Activated naive CD8-positive, alpha-beta T cell treated with anti-CD3 and anti-CD28 coated beads, Interleukin-2, amount 50 U/mL, for 24 hours (primary cell): Measurements from ENCODE around the gene RCC2.

ENCODE experiments used
- ATAC-seq: fragments of 150-1000 bp; cut with Tn5 transposase; one replicate; pipeline ENCODE4 v1.10.0; 2021
- DNase-seq: peaks from one replicate; pipeline ENCODE4 v3.0.0; 2021
- H3K27ac Mint-ChIP-seq: one replicate; pipeline ENCODE4 v1.8.0; 2021; ENCODE audit warnings: mild to moderate bottlenecking, mixed read lengths
- H3K27me3 Mint-ChIP-seq: one replicate; pipeline ENCODE4 v1.8.0; 2021; ENCODE audit warnings: mixed read lengths
- H3K36me3 Mint-ChIP-seq: one replicate; pipeline ENCODE4 v1.8.0; 2021; ENCODE audit warnings: low read depth, mixed read lengths
- H3K4me1 Mint-ChIP-seq: one replicate; pipeline ENCODE4 v1.8.0; 2021; ENCODE audit warnings: mixed read lengths
- H3K4me3 Mint-ChIP-seq: one replicate; pipeline ENCODE4 v1.8.0; 2021; ENCODE audit warnings: mild to moderate bottlenecking, moderate library complexity, mixed read lengths
- H3K9me3 Mint-ChIP-seq: one replicate; pipeline ENCODE4 v1.8.0; 2021; ENCODE audit warnings: mixed read lengths

RCC2 gene

GRCh38 chr1:17393230-17393629 is 46.2 kb downstream of the RCC2 start:
- Mint-ChIP-seq H3K36me3 (no peaks in the 10 kb centered on the region), H3K4me1 (no peaks in the 10 kb centered on the region), H3K9me3 (no peaks in the 10 kb centered on the region), H3K4me3 (no peak overlapping the region), H3K27ac (no peak overlapping the region), H3K27me3 (no peaks in the 10 kb centered on the region)
- DNase-seq = no peak
- no peak for ATAC-seq

DNA sequence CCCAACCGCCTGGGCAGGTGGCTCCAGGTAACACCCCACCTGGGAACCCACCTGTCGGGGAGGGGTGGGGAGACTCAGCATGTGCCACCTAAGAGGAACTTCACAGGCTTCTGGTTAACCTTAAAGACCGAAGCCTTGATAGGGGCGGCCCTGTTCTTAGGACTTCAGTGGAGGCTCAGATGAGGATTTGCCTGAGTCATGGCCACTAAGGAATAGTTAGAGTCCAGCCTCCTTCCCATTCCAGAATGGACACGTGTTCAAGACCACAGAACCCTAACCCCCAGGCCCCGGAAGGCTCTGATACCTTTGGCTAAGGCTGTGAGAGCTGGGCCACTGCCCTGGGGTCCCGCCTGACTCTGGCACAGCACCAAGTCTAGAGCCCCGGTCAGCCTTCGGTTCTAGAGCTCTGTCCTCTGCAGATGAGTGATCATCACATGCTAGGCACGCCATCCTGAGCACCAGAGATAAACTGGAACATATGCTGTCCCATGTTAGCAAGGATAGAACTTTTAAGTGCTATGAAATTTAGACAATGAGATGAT is 47.2 kb downstream of the RCC2 start:
- Mint-ChIP-seq H3K27ac (no peak overlapping the region), H3K36me3 (no peaks in the 10 kb centered on the region)
- no peak for ATAC-seq

GRCh38 chr1:17381161-17381560 is 58.3 kb downstream of the RCC2 start:
- peaks cover 10% of the 10 kb centered on the region for H3K27me3 Mint-ChIP-seq

More for the DNA sequence above, 47.2 kb downstream of the RCC2 start:
- Mint-ChIP-seq H3K9me3 (no peaks in the 10 kb centered on the region), H3K27me3 (no peaks in the 10 kb centered on the region), H3K4me1 (no peaks in the 10 kb centered on the region), H3K4me3 (no peak overlapping the region)
- no peak for DNase-seq

GRCh38 chr1:17377325-17377953 is 62.0 kb downstream of the RCC2 start:
- no peak for DNase-seq
- Mint-ChIP-seq H3K36me3 (no peaks in the 10 kb centered on the region), H3K27me3 (peaks cover 10% of the 10 kb centered on the region)

More at GRCh38 chr1:17381161-17381560, 58.3 kb downstream of the RCC2 start:
- Mint-ChIP-seq H3K27ac (no peak overlapping the region), H3K9me3 (no peaks in the 10 kb centered on the region), H3K36me3 (no peaks in the 10 kb centered on the region), H3K4me3 (no peak overlapping the region), H3K4me1 (no peaks in the 10 kb centered on the region)
- DNase-seq = no peak
- ATAC-seq = no peak

GRCh38 chr1:17375651-17376050 is 63.8 kb downstream of the RCC2 start:
- Mint-ChIP-seq H3K27ac (no peak overlapping the region), H3K4me1 (no peaks in the 10 kb centered on the region), H3K27me3 (peaks cover 9% of the 10 kb centered on the region), H3K9me3 (no peaks in the 10 kb centered on the region), H3K36me3 (no peaks in the 10 kb centered on the region), H3K4me3 (no peak overlapping the region)
- ATAC-seq = no peak
- DNase-seq = no peak

More at GRCh38 chr1:17377325-17377953, 62.0 kb downstream of the RCC2 start:
- ATAC-seq = no peak
- no peak overlapping the region for H3K27ac Mint-ChIP-seq
- no peak overlapping the region for H3K4me3 Mint-ChIP-seq
- H3K9me3 Mint-ChIP-seq = no peaks in the 10 kb centered on the region
- no peaks in the 10 kb centered on the region for H3K4me1 Mint-ChIP-seq

- Mint-ChIP-seq H3K27me3 (peaks cover 2% of the 10 kb centered on the region), H3K4me1 (no peaks in the 10 kb centered on the region), H3K36me3 (no peaks in the 10 kb centered on the region), H3K4me3 (no peak overlapping the region), H3K9me3 (no peaks in the 10 kb centered on the region), H3K27ac (no peak overlapping the region)
- ATAC-seq (peak; percentile 26), DNase-seq (no peak)
Measured at GRCh38 chr1:17372955-17373354, 66.5 kb downstream of the RCC2 start.

GRCh38 chr1:17371896-17372295 is 67.6 kb downstream of the RCC2 start, which contains the start of gene PADI6:
TSS of gene PADI6 (plus strand) at chr1:17372196. CDS start at chr1:17372246, 50 bp downstream.
- Mint-ChIP-seq H3K4me3 (no peak within 1 kb of the TSS), H3K4me1 (no peaks in the 10 kb centered on the region), H3K36me3 (no peaks in the 10 kb centered on the region), H3K9me3 (no peaks in the 10 kb centered on the region), H3K27ac (no peak within 1 kb of the TSS), H3K27me3 (no peaks in the 10 kb centered on the region)
- DNase-seq (no peak), ATAC-seq (no peak)

DNA sequence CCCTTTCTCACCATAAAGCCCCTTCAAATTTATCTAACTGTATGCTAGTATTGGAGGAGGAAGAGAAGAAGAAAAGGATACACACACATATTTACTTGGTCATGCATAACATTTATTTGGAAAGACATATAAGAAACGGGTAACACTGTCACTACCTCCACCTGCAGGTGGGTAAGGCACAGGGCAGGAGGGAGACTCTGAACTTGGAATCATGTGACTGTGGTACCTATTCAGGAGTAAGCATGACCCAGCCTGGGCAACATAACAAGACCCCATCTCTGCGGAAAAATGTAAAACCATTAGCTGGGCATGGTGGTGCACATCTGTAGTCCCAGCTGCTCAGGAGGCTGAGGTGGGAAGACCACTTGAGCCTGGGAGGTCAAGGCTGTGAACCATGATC is 68.9 kb downstream of the RCC2 start:
- no peak for ATAC-seq
- H3K27ac Mint-ChIP-seq = no peak overlapping the region
- no peak overlapping the region for H3K4me3 Mint-ChIP-seq

DNA sequence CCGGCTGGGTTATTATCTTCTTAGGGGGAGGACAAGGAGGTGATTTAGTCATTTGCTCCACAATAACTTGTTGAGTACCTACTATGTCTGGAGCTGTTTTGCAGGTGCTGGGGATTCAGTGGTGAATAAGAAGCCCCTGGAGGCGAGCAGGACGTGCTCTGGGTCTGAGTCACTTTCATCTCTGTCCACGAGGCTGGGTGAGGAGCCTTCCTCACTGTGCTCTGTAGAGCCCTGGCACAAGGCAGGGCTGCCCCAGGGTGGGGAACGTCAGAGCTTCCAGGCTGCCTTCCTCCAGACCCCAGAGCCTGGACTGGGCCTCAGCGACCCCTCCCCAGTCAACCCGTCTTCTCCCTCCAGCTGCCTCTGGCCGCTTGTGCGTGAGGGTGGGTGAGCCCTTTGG is 70.0 kb downstream of the RCC2 start:
- Mint-ChIP-seq H3K9me3 (no peaks in the 10 kb centered on the region), H3K4me3 (no peak overlapping the region), H3K4me1 (no peaks in the 10 kb centered on the region), H3K27ac (no peak overlapping the region), H3K36me3 (no peaks in the 10 kb centered on the region), H3K27me3 (no peaks in the 10 kb centered on the region)
- ATAC-seq (no peak), DNase-seq (no peak)

More for the DNA sequence above, 68.9 kb downstream of the RCC2 start:
- no peak for DNase-seq
- Mint-ChIP-seq H3K4me1 (no peaks in the 10 kb centered on the region), H3K9me3 (no peaks in the 10 kb centered on the region), H3K36me3 (no peaks in the 10 kb centered on the region), H3K27me3 (no peaks in the 10 kb centered on the region)

DNA sequence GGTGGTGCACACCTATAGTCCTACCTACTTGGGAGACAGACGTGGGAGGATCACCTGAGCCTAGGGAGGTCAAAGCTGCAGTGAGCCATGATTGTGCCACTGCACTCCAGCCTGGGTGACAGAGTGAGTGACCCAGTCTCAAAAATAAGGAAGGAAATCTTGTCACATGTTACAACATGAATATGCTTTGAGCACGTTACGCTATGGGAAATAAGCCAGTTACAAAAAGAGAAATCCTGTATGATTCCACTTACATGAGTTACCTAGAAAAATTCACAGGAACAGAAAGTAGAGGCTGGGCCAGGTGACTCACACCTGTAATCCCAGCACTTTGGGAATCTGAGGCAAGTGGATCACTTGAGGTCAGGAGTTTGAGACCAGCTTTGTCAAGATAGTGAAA is 74.2 kb downstream of the RCC2 start:
- H3K9me3 Mint-ChIP-seq = no peaks in the 10 kb centered on the region
- H3K27me3 Mint-ChIP-seq = no peaks in the 10 kb centered on the region
- no peak overlapping the region for H3K4me3 Mint-ChIP-seq
- no peak for ATAC-seq
- no peaks in the 10 kb centered on the region for H3K36me3 Mint-ChIP-seq
- H3K27ac Mint-ChIP-seq = no peak overlapping the region
- DNase-seq = no peak
- no peaks in the 10 kb centered on the region for H3K4me1 Mint-ChIP-seq

GRCh38 chr1:17363771-17364170 is 75.7 kb downstream of the RCC2 start:
- DNase-seq (no peak), ATAC-seq (no peak)
- no peak overlapping the region for H3K27ac Mint-ChIP-seq
- no peaks in the 10 kb centered on the region for H3K9me3 Mint-ChIP-seq
- H3K4me1 Mint-ChIP-seq = no peaks in the 10 kb centered on the region
- no peaks in the 10 kb centered on the region for H3K27me3 Mint-ChIP-seq
- H3K4me3 Mint-ChIP-seq = no peak overlapping the region
- no peaks in the 10 kb centered on the region for H3K36me3 Mint-ChIP-seq

GRCh38 chr1:17363351-17363750 is 76.1 kb downstream of the RCC2 start:
- Mint-ChIP-seq H3K9me3 (no peaks in the 10 kb centered on the region), H3K4me1 (no peaks in the 10 kb centered on the region), H3K4me3 (no peak overlapping the region), H3K36me3 (no peaks in the 10 kb centered on the region), H3K27ac (no peak overlapping the region), H3K27me3 (no peaks in the 10 kb centered on the region)
- no peak for ATAC-seq
- DNase-seq = no peak

- Mint-ChIP-seq H3K4me1 (peaks cover 2% of the 10 kb centered on the region), H3K36me3 (no peaks in the 10 kb centered on the region), H3K27ac (no peak overlapping the region), H3K9me3 (no peaks in the 10 kb centered on the region), H3K27me3 (no peaks in the 10 kb centered on the region), H3K4me3 (no peak overlapping the region)
- DNase-seq (no peak), ATAC-seq (no peak)
Measured at GRCh38 chr1:17361687-17362086, 77.8 kb downstream of the RCC2 start.

DNA sequence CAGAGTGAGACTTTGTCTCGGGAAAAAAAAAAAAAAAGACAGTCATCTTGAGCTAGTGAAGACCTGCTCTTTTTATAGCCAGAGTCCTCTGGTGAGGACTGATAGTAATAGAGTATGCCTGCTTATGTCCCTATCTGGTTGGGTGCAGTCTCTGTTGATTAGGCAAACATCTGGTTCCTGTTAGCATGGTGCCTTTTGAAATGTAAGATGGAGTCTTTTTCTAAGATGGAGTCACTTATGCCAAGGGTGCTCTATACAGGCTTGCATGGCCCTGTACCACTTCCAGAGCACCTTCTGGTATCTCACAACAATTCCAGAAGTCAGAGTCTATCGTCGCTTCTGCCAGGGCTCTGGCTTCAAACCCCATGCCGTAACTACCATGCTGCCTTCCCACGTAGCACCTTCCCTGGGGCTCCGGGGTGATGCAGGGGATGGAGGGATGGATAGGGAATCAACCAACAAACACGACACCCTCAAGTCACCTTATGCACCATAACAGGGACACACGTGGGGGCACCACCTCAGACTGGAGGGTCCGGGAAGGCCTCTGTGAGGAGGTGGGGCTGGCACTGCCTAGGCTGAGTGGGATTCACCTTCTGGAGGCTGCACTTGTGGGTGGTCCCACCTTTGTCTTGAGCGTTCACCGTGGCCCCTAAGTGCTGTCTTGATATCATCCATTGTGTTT is 79.1 kb downstream of the RCC2 start:
- Mint-ChIP-seq H3K4me3 (no peak overlapping the region), H3K27me3 (no peaks in the 10 kb centered on the region), H3K36me3 (no peaks in the 10 kb centered on the region), H3K9me3 (no peaks in the 10 kb centered on the region), H3K27ac (no peak overlapping the region), H3K4me1 (peaks cover 13% of the 10 kb centered on the region)
- DNase-seq (no peak), ATAC-seq (no peak)

GRCh38 chr1:17359808-17360207 is 79.7 kb downstream of the RCC2 start:
- DNase-seq = no peak
- peaks cover 13% of the 10 kb centered on the region for H3K4me1 Mint-ChIP-seq
- no peak overlapping the region for H3K4me3 Mint-ChIP-seq
- no peaks in the 10 kb centered on the region for H3K36me3 Mint-ChIP-seq
- no peak overlapping the region for H3K27ac Mint-ChIP-seq
- no peaks in the 10 kb centered on the region for H3K9me3 Mint-ChIP-seq
- ATAC-seq = no peak
- no peaks in the 10 kb centered on the region for H3K27me3 Mint-ChIP-seq
